Measurements from ENCODE around the gene DNAI1. TPM values are rescaled to one million over a fixed set of nuclear protein-coding genes. Genes with fewer than 3 reads are reported as not detected.
A peak's percentile ranks its signal among the peaks of the same experiment; 100 is the strongest.

The DNAI1 gene
- polyA plus RNA-seq, 2 of the 4 experiments (the other 2 are of a cell fraction) = 0.27 to 0.40 TPM

DNA sequence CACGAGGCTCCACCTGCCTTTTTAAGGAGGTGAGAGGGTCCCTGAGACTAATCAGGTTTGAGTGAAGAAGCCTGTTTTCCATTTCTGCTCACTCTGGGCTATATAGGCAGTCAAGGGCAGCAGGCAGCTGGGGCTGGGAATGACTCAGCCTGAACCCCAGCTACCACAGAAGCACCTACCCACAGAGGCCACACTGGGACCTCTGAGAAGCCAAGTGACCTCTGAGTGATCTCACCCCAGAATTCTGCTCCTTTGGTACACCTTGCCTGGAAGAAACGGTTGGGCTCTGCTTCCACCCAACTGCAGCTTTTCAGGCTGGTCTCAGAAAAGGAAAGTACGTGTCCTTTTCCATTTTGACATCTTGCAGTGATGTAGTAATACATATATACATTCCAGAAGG, 7.1 kb upstream of the DNAI1 start:
- Histone ChIP-seq H3K4me2 (no peak overlapping the region), H3K4me1 (peaks cover 7% of the 10 kb centered on the region; the same call in 1 of the 3 replicates), H3K27ac (no peak overlapping the region), H3K4me3 (no peak overlapping the region), H3K9me3 (no peaks in the 10 kb centered on the region)
- ChIA-PET CTCF (interaction anchor here (0.8 to 9.5 kb wide), 8 partner anchors 14 to 152 kb away, joined by 3 to 70 read pairs (median 11); no protein-coding TSS in a partner anchor), POLR2A (no interaction called here)
- 77% methylated on average over 3 of the region's 3 CpGs for WGBS (ENCODE audit: missing lambda C conversion rate)
- DNase-seq (ENCODE audit: low read depth in 1 of 2, low spot score in 1 of 2) (no peak), FAIRE-seq (no peak), ATAC-seq (no peak)
- TF ChIP-seq NR3C1 (IDR thresholded peaks at IDR 0.05) = no peak
- no peak for TF ChIP-seq BHLHE40 (IDR thresholded peaks at IDR 0.05; ENCODE audit: low read depth, low read length)
- no peak for TF ChIP-seq JUNB (IDR thresholded peaks at IDR 0.05)
- no peak for TF ChIP-seq CEBPB (IDR thresholded peaks at IDR 0.05)
- TF ChIP-seq HOXA7 (CRISPR knock-in tag; IDR thresholded peaks at IDR 0.05) = no peak
- no peak for TF ChIP-seq RCOR1 (IDR thresholded peaks at IDR 0.05; ENCODE audit: low read depth, low read length)
- no peak for TF ChIP-seq MAFK (IDR thresholded peaks at IDR 0.05; ENCODE audit: partially characterized antibody)
- TF ChIP-seq SMC3 (IDR thresholded peaks at IDR 0.05) = no peak
- TF ChIP-seq, protein P1, sequence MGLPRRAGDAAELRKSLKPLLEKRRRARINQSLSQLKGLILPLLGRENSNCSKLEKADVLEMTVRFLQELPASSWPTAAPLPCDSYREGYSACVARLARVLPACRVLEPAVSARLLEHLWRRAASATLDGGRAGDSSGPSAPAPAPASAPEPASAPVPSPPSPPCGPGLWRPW (IDR thresholded peaks at IDR 0.05) = no peak
- TF ChIP-seq, protein P2, sequence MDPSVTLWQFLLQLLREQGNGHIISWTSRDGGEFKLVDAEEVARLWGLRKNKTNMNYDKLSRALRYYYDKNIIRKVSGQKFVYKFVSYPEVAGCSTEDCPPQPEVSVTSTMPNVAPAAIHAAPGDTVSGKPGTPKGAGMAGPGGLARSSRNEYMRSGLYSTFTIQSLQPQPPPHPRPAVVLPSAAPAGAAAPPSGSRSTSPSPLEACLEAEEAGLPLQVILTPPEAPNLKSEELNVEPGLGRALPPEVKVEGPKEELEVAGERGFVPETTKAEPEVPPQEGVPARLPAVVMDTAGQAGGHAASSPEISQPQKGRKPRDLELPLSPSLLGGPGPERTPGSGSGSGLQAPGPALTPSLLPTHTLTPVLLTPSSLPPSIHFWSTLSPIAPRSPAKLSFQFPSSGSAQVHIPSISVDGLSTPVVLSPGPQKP (IDR thresholded peaks at IDR 0.05; ENCODE audit: low read depth, low read length) = no peak
- TF ChIP-seq, protein P3, sequence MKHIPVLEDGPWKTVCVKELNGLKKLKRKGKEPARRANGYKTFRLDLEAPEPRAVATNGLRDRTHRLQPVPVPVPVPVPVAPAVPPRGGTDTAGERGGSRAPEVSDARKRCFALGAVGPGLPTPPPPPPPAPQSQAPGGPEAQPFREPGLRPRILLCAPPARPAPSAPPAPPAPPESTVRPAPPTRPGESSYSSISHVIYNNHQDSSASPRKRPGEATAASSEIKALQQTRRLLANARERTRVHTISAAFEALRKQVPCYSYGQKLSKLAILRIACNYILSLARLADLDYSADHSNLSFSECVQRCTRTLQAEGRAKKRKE (CRISPR knock-in tag; IDR thresholded peaks at IDR 0.05; ENCODE audit: low read depth) = no peak
- TF ChIP-seq HOXB5 (CRISPR knock-in tag; IDR thresholded peaks at IDR 0.05) = no peak
- no peak for TF ChIP-seq CHD2 (IDR thresholded peaks at IDR 0.05; ENCODE audit: low read length, partially characterized antibody)
- TF ChIP-seq ZC3H11A (IDR thresholded peaks at IDR 0.05) = no peak
- no peak for TF ChIP-seq CBX8 (IDR thresholded peaks at IDR 0.05)

DNA sequence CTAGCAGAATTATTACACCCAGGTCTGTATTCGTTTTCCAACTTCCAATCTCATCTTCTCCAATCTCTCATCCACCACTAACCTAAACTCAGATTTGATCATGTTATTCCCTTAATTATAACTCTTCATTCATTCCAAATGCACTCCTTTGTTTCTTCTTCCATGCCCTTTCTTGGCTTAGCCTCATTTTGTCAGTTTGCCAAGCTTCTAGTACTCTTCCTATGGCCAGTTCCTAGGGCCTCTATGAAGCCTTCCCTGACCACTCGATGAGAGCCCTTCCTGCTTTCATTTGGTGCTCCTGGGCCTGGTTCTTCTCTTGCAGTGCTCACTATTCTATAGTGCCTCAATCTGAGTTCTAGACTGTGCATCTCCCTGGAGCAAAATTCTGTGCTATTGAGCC, 6.0 kb upstream of the DNAI1 start:
- WGBS (ENCODE audit: missing lambda C conversion rate) = 93% methylated on average over 2 of the region's 2 CpGs
- FAIRE-seq (no peak), DNase-seq (ENCODE audit: low read depth in 1 of 2, low spot score in 1 of 2) (no peak), ATAC-seq (no peak)
- no peak overlapping the region for H3K4me3 ChIP-seq
- no peak overlapping the region for H3K4me2 ChIP-seq
- H3K4me1 ChIP-seq = peaks cover 12% of the 10 kb centered on the region; the same call in 1 of the 3 replicates
- TF ChIP-seq TFCP2L1 (CRISPR knock-in tag; IDR thresholded peaks at IDR 0.05) (no peak), JUNB (IDR thresholded peaks at IDR 0.05) (no peak)
- no peaks in the 10 kb centered on the region for H3K9me3 ChIP-seq
- ChIA-PET POLR2A (no interaction called here), CTCF (interaction anchor here (0.6 to 9.5 kb wide), 6 partner anchors 15 to 151 kb away, joined by 3 to 70 read pairs (median 7); no protein-coding TSS in a partner anchor)
- H3K27ac ChIP-seq = no peak overlapping the region

DNA sequence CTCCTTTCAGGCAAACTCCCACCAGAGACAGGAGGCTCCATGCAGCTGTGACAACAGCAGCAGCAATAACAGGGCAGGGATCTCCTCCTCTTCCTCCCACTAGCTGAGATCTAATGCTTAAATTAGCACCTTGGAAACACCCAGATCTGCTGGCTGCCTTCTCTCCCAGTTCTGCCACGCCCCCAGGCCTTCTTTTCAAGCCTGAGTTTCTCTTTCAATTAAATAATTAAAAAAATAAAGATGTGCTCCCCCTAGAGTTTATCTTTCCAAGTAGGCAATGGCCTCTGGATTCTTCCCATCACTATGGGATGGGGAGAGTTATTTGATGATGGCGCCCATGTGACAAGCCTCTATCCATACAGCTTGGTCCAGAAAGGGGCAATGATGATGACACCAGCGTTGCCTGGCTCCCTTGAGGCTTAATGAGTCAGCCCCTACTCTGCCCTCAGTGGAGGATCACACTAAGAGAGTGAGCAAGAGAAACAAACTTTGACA, 4.0 kb upstream of the DNAI1 start:
- ATAC-seq = peak in 1 of 2 experiments; percentile 17; a peak in 2 of 6 replicates
- CTCF ChIA-PET = interaction anchor here (0.6 to 9.5 kb wide), 15 partner anchors 9 to 350 kb away, joined by 3 to 70 read pairs (median 5); no protein-coding TSS in a partner anchor
- FAIRE-seq = no peak
- H3K27ac ChIP-seq = no peak overlapping the region
- DNase-seq (ENCODE audit: low read depth in 1 of 2, low spot score in 1 of 2) = peak; percentile 45 to 67
- WGBS (ENCODE audit: missing lambda C conversion rate) = 71% methylated on average over 3 of the region's 3 CpGs
- H3K4me3 ChIP-seq = no peak overlapping the region
- no peak overlapping the region for H3K4me2 ChIP-seq
- no peaks in the 10 kb centered on the region for H3K9me3 ChIP-seq
- POLR2A ChIA-PET = interaction anchor here (1.1 kb wide), 1 partner anchor 78 kb away, joined by 3 read pairs; the partner anchor contains the start of gene MYORG
- peaks cover 17% of the 10 kb centered on the region; the same call in 2 of the 3 replicates for H3K4me1 ChIP-seq
- TF ChIP-seq, protein P4, sequence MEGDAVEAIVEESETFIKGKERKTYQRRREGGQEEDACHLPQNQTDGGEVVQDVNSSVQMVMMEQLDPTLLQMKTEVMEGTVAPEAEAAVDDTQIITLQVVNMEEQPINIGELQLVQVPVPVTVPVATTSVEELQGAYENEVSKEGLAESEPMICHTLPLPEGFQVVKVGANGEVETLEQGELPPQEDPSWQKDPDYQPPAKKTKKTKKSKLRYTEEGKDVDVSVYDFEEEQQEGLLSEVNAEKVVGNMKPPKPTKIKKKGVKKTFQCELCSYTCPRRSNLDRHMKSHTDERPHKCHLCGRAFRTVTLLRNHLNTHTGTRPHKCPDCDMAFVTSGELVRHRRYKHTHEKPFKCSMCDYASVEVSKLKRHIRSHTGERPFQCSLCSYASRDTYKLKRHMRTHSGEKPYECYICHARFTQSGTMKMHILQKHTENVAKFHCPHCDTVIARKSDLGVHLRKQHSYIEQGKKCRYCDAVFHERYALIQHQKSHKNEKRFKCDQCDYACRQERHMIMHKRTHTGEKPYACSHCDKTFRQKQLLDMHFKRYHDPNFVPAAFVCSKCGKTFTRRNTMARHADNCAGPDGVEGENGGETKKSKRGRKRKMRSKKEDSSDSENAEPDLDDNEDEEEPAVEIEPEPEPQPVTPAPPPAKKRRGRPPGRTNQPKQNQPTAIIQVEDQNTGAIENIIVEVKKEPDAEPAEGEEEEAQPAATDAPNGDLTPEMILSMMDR (IDR thresholded peaks at IDR 0.05) = no peak; the same call in 1 of the 3 replicates
- TF ChIP-seq ZSCAN20 (CRISPR knock-in tag; IDR thresholded peaks at IDR 0.05) (no peak), HOXA7 (CRISPR knock-in tag; IDR thresholded peaks at IDR 0.05) (no peak), ZC3H11A (IDR thresholded peaks at IDR 0.05) (no peak), EHF (CRISPR knock-in tag; IDR thresholded peaks at IDR 0.05) (no peak), HOXB13 (CRISPR knock-in tag; IDR thresholded peaks at IDR 0.05; ENCODE audit: low read depth) (no peak), CHD4 (IDR thresholded peaks at IDR 0.05; ENCODE audit: borderline replicate concordance) (no peak), BHLHE40 (IDR thresholded peaks at IDR 0.05; ENCODE audit: low read depth, low read length) (no peak), RFX5 (IDR thresholded peaks at IDR 0.05) (0 out of 2 replicates have a peak, but pooled peaks have one; percentile 40), EP300 (IDR thresholded peaks at IDR 0.05) (no peak)
- TF ChIP-seq, protein P5, sequence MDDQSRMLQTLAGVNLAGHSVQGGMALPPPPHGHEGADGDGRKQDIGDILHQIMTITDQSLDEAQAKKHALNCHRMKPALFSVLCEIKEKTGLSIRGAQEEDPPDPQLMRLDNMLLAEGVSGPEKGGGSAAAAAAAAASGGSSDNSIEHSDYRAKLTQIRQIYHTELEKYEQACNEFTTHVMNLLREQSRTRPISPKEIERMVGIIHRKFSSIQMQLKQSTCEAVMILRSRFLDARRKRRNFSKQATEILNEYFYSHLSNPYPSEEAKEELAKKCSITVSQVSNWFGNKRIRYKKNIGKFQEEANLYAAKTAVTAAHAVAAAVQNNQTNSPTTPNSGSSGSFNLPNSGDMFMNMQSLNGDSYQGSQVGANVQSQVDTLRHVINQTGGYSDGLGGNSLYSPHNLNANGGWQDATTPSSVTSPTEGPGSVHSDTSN (IDR thresholded peaks at IDR 0.05) = no peak
- TF ChIP-seq, protein P1 (IDR thresholded peaks at IDR 0.05) = no peak
- TF ChIP-seq, protein P6, sequence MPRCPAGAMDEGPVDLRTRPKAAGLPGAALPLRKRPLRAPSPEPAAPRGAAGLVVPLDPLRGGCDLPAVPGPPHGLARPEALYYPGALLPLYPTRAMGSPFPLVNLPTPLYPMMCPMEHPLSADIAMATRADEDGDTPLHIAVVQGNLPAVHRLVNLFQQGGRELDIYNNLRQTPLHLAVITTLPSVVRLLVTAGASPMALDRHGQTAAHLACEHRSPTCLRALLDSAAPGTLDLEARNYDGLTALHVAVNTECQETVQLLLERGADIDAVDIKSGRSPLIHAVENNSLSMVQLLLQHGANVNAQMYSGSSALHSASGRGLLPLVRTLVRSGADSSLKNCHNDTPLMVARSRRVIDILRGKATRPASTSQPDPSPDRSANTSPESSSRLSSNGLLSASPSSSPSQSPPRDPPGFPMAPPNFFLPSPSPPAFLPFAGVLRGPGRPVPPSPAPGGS (IDR thresholded peaks at IDR 0.05) = no peak
- TF ChIP-seq, protein P7, sequence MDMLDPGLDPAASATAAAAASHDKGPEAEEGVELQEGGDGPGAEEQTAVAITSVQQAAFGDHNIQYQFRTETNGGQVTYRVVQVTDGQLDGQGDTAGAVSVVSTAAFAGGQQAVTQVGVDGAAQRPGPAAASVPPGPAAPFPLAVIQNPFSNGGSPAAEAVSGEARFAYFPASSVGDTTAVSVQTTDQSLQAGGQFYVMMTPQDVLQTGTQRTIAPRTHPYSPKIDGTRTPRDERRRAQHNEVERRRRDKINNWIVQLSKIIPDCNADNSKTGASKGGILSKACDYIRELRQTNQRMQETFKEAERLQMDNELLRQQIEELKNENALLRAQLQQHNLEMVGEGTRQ (IDR thresholded peaks at IDR 0.05) = peak; percentile 50; the same call in 1 of the 2 replicates
